Lower leg skin (tissue), 4 donors: ENCODE results near the gene C9orf78. TPM values are rescaled to one million over a fixed set of nuclear protein-coding genes. Genes with fewer than 3 reads are reported as not detected.
"Not testable (repeated sequence)": the region's sequence is repeated elsewhere in the genome, so short reads cannot be mapped to it uniquely, and the experiment has no call there.

ENCODE experiments used
- DNase-seq, 2 donors: peaks; one replicate each; pipeline ENCODE4 v3.0.0-alpha.2; 2019; ENCODE audit warnings: low spot score in 2 of 2
- H3K4me3 ChIP-seq: fragments of 200-600 bp; sonication (generic); 2 replicates; pipeline ENCODE4 v1.5.1; 2017; ENCODE audit warnings: mild to moderate bottlenecking, low read depth; ENCODE audit not compliant: poor library complexity, severe bottlenecking
- CTCF ChIP-seq, 3 donors: fragments of 450-650 bp; IDR thresholded peaks; one replicate each; pipeline ENCODE4 v1.5.1; 2016; ENCODE audit warnings: antibody characterized with exemption in 3 of 3, mild to moderate bottlenecking in 3 of 3, moderate library complexity in 2 of 3
- POLR2A ChIP-seq, 2 donors: fragments of 450-650 bp; IDR thresholded peaks; one replicate each; pipeline ENCODE4 v1.6.1; 2016 to 2017; ENCODE audit warnings: antibody characterized with exemption in 2 of 2, mild to moderate bottlenecking in 1 of 2, moderate library complexity in 1 of 2
- WGBS, 2 donors: methylation state at CpG; one replicate each; pipeline ENCODE4 v1.1.5; 2018; 5-methylcytosine and 5-hydroxymethylcytosine counted together
- intact Hi-C: fragments of 100-400 bp; cut with DNase I; formaldehyde crosslinking; loops from one replicate; pipeline ENCODE4 v1.15.0; 2023; ENCODE audit warnings: low total_unique reads
- total RNA-seq, 4 donors: library from RNA; depleted of rRNA; stranded (reverse); fragments of >200 nt; gene quantifications; one replicate each; pipeline ENCODE4 v1.1.0, GENCODE V29; 2016

The C9orf78 gene
- total RNA-seq, 4 donors from 2014 or later, result 56.3 to 105 (median 61.3) TPM

- no peak overlapping the region for H3K4me3 ChIP-seq
- no peak for TF ChIP-seq CTCF (IDR thresholded peaks at IDR 0.05)
- no peak for DNase-seq
- WGBS, 2 donors, result 65% methylated on average over 6 of the region's 6 CpGs
- intact Hi-C loops, result no loop called here
Measured at GRCh38 chr9:129798973-129799372, 36.1 kb downstream of the C9orf78 start.

- WGBS, 2 donors, result 73 to 87% methylated on average over 2 of the region's 2 CpGs
- intact Hi-C loops, DNase-seq, H3K4me3 ChIP-seq: not testable (repeated sequence)
Measured at GRCh38 chr9:129796029-129796428, 39.0 kb downstream of the C9orf78 start.

- intact Hi-C loops, result no loop called here
- TF ChIP-seq POLR2A (IDR thresholded peaks at IDR 0.05) (no peak), CTCF (IDR thresholded peaks at IDR 0.05) (no peak)
- DNase-seq, result no peak
- H3K4me3 ChIP-seq, result no peak overlapping the region
- 83 to 88% methylated on average over 8 of the region's 8 CpGs for WGBS, 2 donors
Measured at GRCh38 chr9:129794549-129794948, 40.5 kb downstream of the C9orf78 start.

- intact Hi-C loops, result loop anchor here (5.0 kb wide), 1 partner anchor 144 kb away; the partner anchor contains the start of gene ASB6
- no peak for TF ChIP-seq POLR2A (IDR thresholded peaks at IDR 0.05)
- TF ChIP-seq CTCF (IDR thresholded peaks at IDR 0.05), result no peak
- DNase-seq, result no peak
- WGBS, 2 donors, result 83% methylated on average over 10 of the region's 10 CpGs
- H3K4me3 ChIP-seq, result no peak overlapping the region
Measured at GRCh38 chr9:129786481-129786880, 48.6 kb downstream of the C9orf78 start.

GRCh38 chr9:129785866-129786265 lies 49.2 kb downstream of the C9orf78 start:
- WGBS, 2 donors, result 69 to 84% methylated on average over 1 of the region's 1 CpG
- no peak for DNase-seq
- TF ChIP-seq POLR2A (IDR thresholded peaks at IDR 0.05) (no peak), CTCF (IDR thresholded peaks at IDR 0.05) (no peak)
- no peak overlapping the region for H3K4me3 ChIP-seq
- intact Hi-C loops, result loop anchor here (5.0 kb wide), 1 partner anchor 144 kb away; the partner anchor contains the start of gene ASB6

DNA sequence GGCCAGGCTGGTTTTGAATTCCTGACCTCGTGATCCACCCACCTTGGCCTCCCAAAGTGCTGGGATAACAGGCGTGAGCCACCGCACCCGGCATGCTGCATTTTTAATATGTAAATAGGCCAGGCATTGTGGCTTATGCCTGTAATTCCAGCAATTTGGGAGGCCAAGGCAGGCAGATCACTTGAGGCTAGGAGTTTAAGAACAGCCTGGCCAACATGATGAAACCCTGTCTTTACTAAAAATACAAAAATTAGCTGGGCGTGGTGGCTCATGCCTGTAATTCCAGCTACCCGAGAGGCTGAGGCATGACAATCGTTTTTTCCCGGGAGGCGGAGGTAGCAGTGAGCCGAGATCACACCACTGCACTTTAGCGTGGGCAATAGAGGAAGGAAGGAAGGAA lies 50.1 kb downstream of the C9orf78 start:
- not testable (repeated sequence) for DNase-seq, H3K4me3 ChIP-seq
- intact Hi-C loops, result loop anchor here (5.0 kb wide), 1 partner anchor 143 kb away; the partner anchor contains the start of gene ASB6
- WGBS, 2 donors, result 53 to 62% methylated on average over 11 of the region's 11 CpGs
